ENCODE results near the gene CASKIN2. TPM values are rescaled to one million over a fixed set of nuclear protein-coding genes. Genes with fewer than 3 reads are reported as not detected.

CASKIN2 gene
- total and polyA plus RNA-seq, 2 experiments from 2014 or later, result 1.9 to 6.2 TPM

GRCh38 chr17:75487351-75488070 is 27.8 kb downstream of the CASKIN2 start:
- Histone ChIP-seq H3K27ac (no peak overlapping the region), H3K4me2 (ENCODE audit: unreplicated experiment) (no peak overlapping the region), H3K36me3 (ENCODE audit: low read depth) (no peaks in the 10 kb centered on the region), H3F3A (ENCODE audit: insufficient read depth) (no peaks in the 10 kb centered on the region), H3K4me3 (no peak overlapping the region), H3K9me2 (ENCODE audit: insufficient read depth) (no peaks in the 10 kb centered on the region), H4K20me1 (ENCODE audit: insufficient read depth) (no peaks in the 10 kb centered on the region), H3K4me1 (ENCODE audit: insufficient read depth) (no peaks in the 10 kb centered on the region), H2AFZ (no peak overlapping the region), H3K79me2 (ENCODE audit: insufficient read depth) (no peaks in the 10 kb centered on the region), H3K9me3 (ENCODE audit: low read depth) (no peaks in the 10 kb centered on the region), H3K9ac (no peak overlapping the region), H3K27me3 (replicated peaks; ENCODE audit: insufficient read depth) (no peaks in the 10 kb centered on the region)
- 84 to 87% methylated on average over 12 of the region's 12 CpGs for WGBS, 2 experiments (ENCODE audit: low coverage in 1 of 2, low lambda C conversion rate in 2 of 2, missing lambda C conversion rate in 2 of 2)
- DNase-seq, result no peak
- TF ChIP-seq EZH2 (IDR thresholded peaks at IDR 0.05; ENCODE audit: insufficient read depth, poor library complexity, severe bottlenecking) (no peak), EZH2phosphoT487 (IDR thresholded peaks at IDR 0.05; ENCODE audit: insufficient read depth, low read depth) (no peak)
- in situ Hi-C loops (cut with MboI), result no loop called here

GRCh38 chr17:75486951-75487350 is 28.4 kb downstream of the CASKIN2 start:
- no peaks in the 10 kb centered on the region for H3K9me3 ChIP-seq (ENCODE audit: low read depth)
- no peak overlapping the region for H3K4me3 ChIP-seq
- H3K4me2 ChIP-seq (ENCODE audit: unreplicated experiment), result no peak overlapping the region
- no peaks in the 10 kb centered on the region for H4K20me1 ChIP-seq (ENCODE audit: insufficient read depth)
- H3K9ac ChIP-seq, result no peak overlapping the region
- TF ChIP-seq EZH2 (IDR thresholded peaks at IDR 0.05; ENCODE audit: insufficient read depth, poor library complexity, severe bottlenecking) (no peak), EZH2phosphoT487 (IDR thresholded peaks at IDR 0.05; ENCODE audit: insufficient read depth, low read depth) (no peak)
- WGBS, 2 experiments (ENCODE audit: low coverage in 1 of 2, low lambda C conversion rate in 2 of 2, missing lambda C conversion rate in 2 of 2), result 73 to 75% methylated on average over 5 of the region's 5 CpGs
- no peaks in the 10 kb centered on the region for H3K9me2 ChIP-seq (ENCODE audit: insufficient read depth)
- no peaks in the 10 kb centered on the region for H3K36me3 ChIP-seq (ENCODE audit: low read depth)
- no peaks in the 10 kb centered on the region for H3K79me2 ChIP-seq (ENCODE audit: insufficient read depth)
- DNase-seq, result no peak
- no peaks in the 10 kb centered on the region for H3F3A ChIP-seq (ENCODE audit: insufficient read depth)
- in situ Hi-C loops (cut with MboI), result no loop called here
- no peaks in the 10 kb centered on the region for H3K4me1 ChIP-seq (ENCODE audit: insufficient read depth)
- no peaks in the 10 kb centered on the region for H3K27me3 ChIP-seq (replicated peaks; ENCODE audit: insufficient read depth)
- no peak overlapping the region for H3K27ac ChIP-seq
- H2AFZ ChIP-seq, result no peak overlapping the region

DNA sequence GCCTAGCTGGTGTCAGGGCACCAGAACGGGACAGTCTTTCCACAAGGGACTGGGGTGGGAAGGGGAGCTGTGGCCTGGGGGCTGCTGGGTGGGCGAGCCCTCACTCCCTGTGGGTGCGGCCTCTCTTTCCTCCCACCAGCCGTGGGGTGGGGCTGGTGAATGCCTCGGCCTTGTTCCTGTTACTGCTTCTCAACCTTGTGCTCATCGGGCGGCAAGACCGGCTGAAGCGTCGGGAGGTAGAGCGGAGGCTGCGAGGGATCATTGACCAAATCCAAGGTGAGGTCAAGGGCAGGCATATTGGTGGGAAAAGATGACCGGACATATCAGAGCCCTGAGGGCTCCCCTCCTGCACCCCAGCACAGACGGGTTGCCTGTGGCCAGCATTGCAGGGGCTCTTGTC is 29.2 kb downstream of the CASKIN2 start:
- H3K9me3 ChIP-seq (ENCODE audit: low read depth), result no peaks in the 10 kb centered on the region
- 86 to 92% methylated on average over 14 of the region's 14 CpGs for WGBS, 2 experiments (ENCODE audit: low coverage in 1 of 2, low lambda C conversion rate in 2 of 2, missing lambda C conversion rate in 2 of 2)

DNA sequence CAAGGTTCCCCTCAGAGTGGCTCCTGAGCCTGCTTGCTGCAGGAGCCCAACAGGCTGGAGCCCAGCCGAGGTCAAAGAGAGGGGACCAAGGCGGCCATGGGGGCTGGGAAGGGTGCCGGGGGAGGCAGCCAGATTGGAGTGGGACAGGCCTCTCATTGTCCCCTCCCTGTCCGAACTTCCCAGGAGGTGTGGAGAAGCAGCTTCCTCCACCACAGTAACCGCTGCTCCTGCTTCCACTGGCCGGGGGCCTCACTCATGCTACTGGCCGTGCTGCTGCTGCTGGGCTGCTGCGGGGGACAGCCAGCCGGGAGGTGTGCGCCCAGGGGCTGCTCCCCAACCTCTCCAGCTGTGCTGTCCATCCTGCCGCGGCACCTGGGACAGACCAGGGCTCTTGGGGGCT is 29.6 kb downstream of the CASKIN2 start:
- Histone ChIP-seq H3K4me3 (no peak overlapping the region), H4K20me1 (ENCODE audit: insufficient read depth) (no peaks in the 10 kb centered on the region), H3K36me3 (ENCODE audit: low read depth) (no peaks in the 10 kb centered on the region), H3K79me2 (ENCODE audit: insufficient read depth) (no peaks in the 10 kb centered on the region), H3K27me3 (replicated peaks; ENCODE audit: insufficient read depth) (no peaks in the 10 kb centered on the region), H3K4me1 (ENCODE audit: insufficient read depth) (no peaks in the 10 kb centered on the region), H3K9ac (no peak overlapping the region), H3K9me3 (ENCODE audit: low read depth) (no peaks in the 10 kb centered on the region), H3K4me2 (ENCODE audit: unreplicated experiment) (no peak overlapping the region), H2AFZ (no peak overlapping the region), H3K27ac (no peak overlapping the region), H3F3A (ENCODE audit: insufficient read depth) (no peaks in the 10 kb centered on the region), H3K9me2 (ENCODE audit: insufficient read depth) (no peaks in the 10 kb centered on the region)
- DNase-seq, result no peak
- TF ChIP-seq EZH2 (IDR thresholded peaks at IDR 0.05; ENCODE audit: insufficient read depth, poor library complexity, severe bottlenecking), result no peak
- no peak for TF ChIP-seq EZH2phosphoT487 (IDR thresholded peaks at IDR 0.05; ENCODE audit: insufficient read depth, low read depth)
- in situ Hi-C loops (cut with MboI), result no loop called here
- 91 to 92% methylated on average over 12 of the region's 12 CpGs for WGBS, 2 experiments (ENCODE audit: low coverage in 1 of 2, low lambda C conversion rate in 2 of 2, missing lambda C conversion rate in 2 of 2)

More for the DNA sequence above, 29.2 kb downstream of the CASKIN2 start:
- Histone ChIP-seq H3K36me3 (ENCODE audit: low read depth) (no peaks in the 10 kb centered on the region), H3F3A (ENCODE audit: insufficient read depth) (no peaks in the 10 kb centered on the region), H3K79me2 (ENCODE audit: insufficient read depth) (no peaks in the 10 kb centered on the region), H3K27ac (no peak overlapping the region), H2AFZ (no peak overlapping the region), H3K4me2 (ENCODE audit: unreplicated experiment) (no peak overlapping the region), H3K27me3 (replicated peaks; ENCODE audit: insufficient read depth) (no peaks in the 10 kb centered on the region), H4K20me1 (ENCODE audit: insufficient read depth) (no peaks in the 10 kb centered on the region), H3K4me1 (ENCODE audit: insufficient read depth) (no peaks in the 10 kb centered on the region), H3K9me2 (ENCODE audit: insufficient read depth) (no peaks in the 10 kb centered on the region), H3K9ac (no peak overlapping the region), H3K4me3 (no peak overlapping the region)
- no peak for TF ChIP-seq EZH2phosphoT487 (IDR thresholded peaks at IDR 0.05; ENCODE audit: insufficient read depth, low read depth)
- no peak for TF ChIP-seq EZH2 (IDR thresholded peaks at IDR 0.05; ENCODE audit: insufficient read depth, poor library complexity, severe bottlenecking)
- in situ Hi-C loops (cut with MboI), result no loop called here
- no peak for DNase-seq
